Immature natural killer cell (primary cell): ENCODE results near the gene FAM171A2. TPM values are rescaled to one million over a fixed set of nuclear protein-coding genes. Genes with fewer than 3 reads are reported as not detected.

Source experiments
- DNase-seq, 3 donors: peaks; one replicate each; pipeline ENCODE4 v3.0.0; 2022; ENCODE audit warnings: mixed read lengths in 1 of 3
- H3K27ac Mint-ChIP-seq, 6 donors: one replicate each; pipeline ENCODE4 v1.8.0; 2020; ENCODE audit warnings: mixed read lengths in 6 of 6, mild to moderate bottlenecking in 5 of 6, inconsistent platforms in 4 of 6, moderate library complexity in 3 of 6
- H3K27me3 Mint-ChIP-seq, 3 donors: one replicate each; pipeline ENCODE4 v1.8.0; 2020 to 2021; ENCODE audit warnings: low read depth in 3 of 3, mild to moderate bottlenecking in 3 of 3, mixed read lengths in 3 of 3, moderate library complexity in 3 of 3, inconsistent platforms in 1 of 3
- H3K36me3 Mint-ChIP-seq, 3 donors: one replicate each; pipeline ENCODE4 v1.8.0; 2020; ENCODE audit warnings: mixed read lengths in 3 of 3, inconsistent platforms in 2 of 3, mild to moderate bottlenecking in 2 of 3
- H3K4me1 Mint-ChIP-seq, 2 donors: one replicate each; pipeline ENCODE4 v1.8.0; 2020; ENCODE audit warnings: inconsistent platforms in 2 of 2, mild to moderate bottlenecking in 2 of 2, mixed read lengths in 2 of 2, moderate library complexity in 1 of 2
- H3K4me3 Mint-ChIP-seq, 5 donors: one replicate each; pipeline ENCODE4 v1.8.0; 2020; ENCODE audit warnings: mild to moderate bottlenecking in 5 of 5, mixed read lengths in 5 of 5, inconsistent platforms in 3 of 5, moderate library complexity in 3 of 5
- H3K9me3 Mint-ChIP-seq, 6 donors: one replicate each; pipeline ENCODE4 v1.8.0; 2020; ENCODE audit warnings: mild to moderate bottlenecking in 6 of 6, mixed read lengths in 6 of 6, inconsistent platforms in 4 of 6, moderate library complexity in 3 of 6
- polyA plus RNA-seq, 3 donors: library from polyadenylated mRNA; unstranded; fragments of 300-500 nt; fragmentation: Illumina TruSeq; gene quantifications; one replicate each; pipeline ENCODE4 v1.2.3, GENCODE V29; 2021

FAM171A2 gene
- polyA plus RNA-seq, 3 donors from 2014 or later, result 0.07 TPM; not detected in 2

DNA sequence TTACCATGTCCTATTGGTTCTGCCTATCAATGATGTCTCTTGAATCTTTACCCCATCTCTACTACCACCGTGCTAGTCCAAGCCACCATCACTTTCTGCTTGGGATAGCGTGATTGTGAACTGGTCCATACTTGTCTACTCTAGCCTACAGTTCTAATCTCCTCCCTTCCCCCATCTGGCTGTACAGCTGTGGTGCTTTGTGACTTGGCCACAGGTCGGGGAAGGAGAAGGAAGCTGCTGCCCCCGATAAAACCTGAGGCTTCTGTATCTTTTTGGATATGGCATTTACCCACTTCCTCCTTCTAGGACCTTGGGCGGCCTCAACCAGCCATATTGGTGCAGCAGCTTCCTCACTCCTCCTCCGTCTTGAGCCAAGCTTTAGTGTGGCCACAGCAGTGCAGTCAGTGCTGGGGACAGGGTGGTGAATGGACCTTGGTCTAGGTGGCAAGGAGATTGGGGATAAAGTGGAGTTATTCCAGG lies 26.1 kb upstream of the FAM171A2 start:
- Mint-ChIP-seq H3K4me3 (peak overlapping the region in 3 of 5 donors; percentile 11 to 34 (median 32)), H3K27ac (no peak overlapping the region), H3K27me3 (peaks cover 3 to 11% (median 6%) of the 10 kb centered on the region in 3 donors), H3K36me3 (no peaks in the 10 kb centered on the region), H3K9me3 (no peaks in the 10 kb centered on the region), H3K4me1 (peaks cover 26 to 29% of the 10 kb centered on the region in 2 donors)
- DNase-seq, result no peak

DNA sequence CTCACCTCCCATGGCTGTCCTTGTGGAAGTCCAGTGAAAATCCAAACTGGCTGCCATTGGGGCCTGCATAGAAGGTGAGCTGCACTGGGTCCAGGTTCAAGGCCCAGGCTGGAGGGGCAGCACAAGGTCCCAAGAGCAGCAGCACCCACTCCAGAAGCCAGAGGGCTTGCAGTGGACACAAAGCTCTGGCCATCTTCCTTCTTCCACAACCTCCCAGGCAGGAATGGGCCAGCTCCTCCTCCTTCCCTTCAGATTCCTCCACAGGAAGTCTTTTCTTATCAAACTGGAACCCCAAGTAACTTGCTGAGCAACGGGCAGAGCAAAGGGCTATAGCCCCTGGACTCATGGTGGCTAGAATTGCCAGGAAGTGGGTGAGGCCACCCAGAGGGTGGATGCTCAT lies 25.6 kb upstream of the FAM171A2 start, which contains the start of gene ITGA2B:
TSS of gene ITGA2B (minus strand) at position 369 of the 400 bp plus-strand sequence. CDS start at position 193, 176 bp downstream.
- no peaks in the 10 kb centered on the region for H3K9me3 Mint-ChIP-seq
- peaks cover 26 to 30% of the 10 kb centered on the region in 2 donors for H3K4me1 Mint-ChIP-seq
- peak within 1 kb of the TSS in 3 of 5 donors; percentile 11 to 34 (median 32) for H3K4me3 Mint-ChIP-seq
- no peak for DNase-seq
- H3K27me3 Mint-ChIP-seq, result peaks cover 3 to 11% (median 6%) of the 10 kb centered on the region in 3 donors
- peak within 1 kb of the TSS in 1 of 6 donors; percentile 30 for H3K27ac Mint-ChIP-seq
- H3K36me3 Mint-ChIP-seq, result no peaks in the 10 kb centered on the region

GRCh38 chr17:44387804-44388203 lies 24.2 kb upstream of the FAM171A2 start:
- no peak for DNase-seq
- Mint-ChIP-seq H3K27me3 (peaks cover 3 to 11% (median 8%) of the 10 kb centered on the region in 3 donors), H3K4me1 (peaks cover 26 to 29% of the 10 kb centered on the region in 2 donors), H3K36me3 (no peaks in the 10 kb centered on the region), H3K4me3 (peak overlapping the region in 1 of 5 donors; percentile 38), H3K27ac (no peak overlapping the region), H3K9me3 (no peaks in the 10 kb centered on the region)

GRCh38 chr17:44386182-44386525 lies 22.5 kb upstream of the FAM171A2 start:
- H3K36me3 Mint-ChIP-seq, result no peaks in the 10 kb centered on the region
- H3K9me3 Mint-ChIP-seq, result no peaks in the 10 kb centered on the region
- H3K4me3 Mint-ChIP-seq, result peak overlapping the region; percentile 73 to 84 (median 83)
- H3K4me1 Mint-ChIP-seq, result peaks cover 26 to 29% of the 10 kb centered on the region in 2 donors
- H3K27me3 Mint-ChIP-seq, result peaks cover 3 to 12% (median 12%) of the 10 kb centered on the region in 3 donors
- H3K27ac Mint-ChIP-seq, result peak overlapping the region in 4 of 6 donors; percentile 35 to 61 (median 58)
- no peak for DNase-seq

GRCh38 chr17:44385287-44386181 lies 21.9 kb upstream of the FAM171A2 start:
- Mint-ChIP-seq H3K4me3 (peak overlapping the region; percentile 73 to 84 (median 83)), H3K36me3 (no peaks in the 10 kb centered on the region), H3K9me3 (no peaks in the 10 kb centered on the region), H3K27me3 (peaks cover 3 to 12% (median 12%) of the 10 kb centered on the region in 3 donors), H3K4me1 (peaks cover 26 to 29% of the 10 kb centered on the region in 2 donors), H3K27ac (peak overlapping the region in 4 of 6 donors; percentile 17 to 61 (median 26))
- peak; percentile 78 to 81 (median 81) for DNase-seq

GRCh38 chr17:44384823-44385286 lies 21.2 kb upstream of the FAM171A2 start:
- no peaks in the 10 kb centered on the region for H3K36me3 Mint-ChIP-seq
- peaks cover 3 to 12% (median 8%) of the 10 kb centered on the region in 3 donors for H3K27me3 Mint-ChIP-seq
- no peaks in the 10 kb centered on the region for H3K9me3 Mint-ChIP-seq
- H3K4me1 Mint-ChIP-seq, result peaks cover 21 to 25% of the 10 kb centered on the region in 2 donors
- peak overlapping the region; percentile 73 to 84 (median 83) for H3K4me3 Mint-ChIP-seq
- DNase-seq, result no peak
- peak overlapping the region in 1 of 6 donors; percentile 78 for H3K27ac Mint-ChIP-seq

DNA sequence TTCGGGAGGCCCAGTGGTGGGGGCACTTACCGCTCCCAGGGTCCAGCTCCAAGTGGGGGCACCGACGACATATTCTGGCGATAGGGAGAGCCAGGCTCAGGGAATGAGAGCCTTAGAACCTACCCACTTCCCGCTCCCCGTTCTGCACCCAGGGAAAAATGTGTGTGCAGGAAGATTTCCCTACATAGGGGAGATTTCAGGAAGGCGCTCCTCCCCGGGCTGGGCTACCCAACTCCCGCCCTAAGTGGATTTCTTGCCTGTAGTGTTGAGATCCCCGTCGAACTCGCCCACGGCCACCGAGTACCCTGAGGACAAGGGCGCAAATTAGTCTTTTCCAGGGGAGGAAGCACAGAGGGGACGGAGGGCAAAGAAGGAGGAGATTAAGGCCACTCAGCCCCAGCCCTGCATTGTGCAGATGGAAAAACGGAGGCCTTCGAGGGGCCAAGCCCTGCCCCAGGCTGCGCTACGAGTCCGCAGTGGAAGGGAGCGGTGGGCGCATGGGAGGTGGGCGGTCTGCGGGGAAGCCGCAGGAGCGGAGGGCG lies 20.7 kb upstream of the FAM171A2 start:
- Mint-ChIP-seq H3K36me3 (no peaks in the 10 kb centered on the region), H3K9me3 (no peaks in the 10 kb centered on the region), H3K4me1 (peaks cover 16 to 20% of the 10 kb centered on the region in 2 donors), H3K27ac (peak overlapping the region in 1 of 6 donors; percentile 45), H3K4me3 (peak overlapping the region; percentile 52 to 84 (median 83)), H3K27me3 (peaks cover 3 to 10% (median 8%) of the 10 kb centered on the region in 3 donors)
- no peak for DNase-seq

- no peak for DNase-seq
- no peaks in the 10 kb centered on the region for H3K36me3 Mint-ChIP-seq
- peaks cover 3 to 9% (median 8%) of the 10 kb centered on the region in 3 donors for H3K27me3 Mint-ChIP-seq
- peak overlapping the region in 2 of 5 donors; percentile 24 to 41 for H3K4me3 Mint-ChIP-seq
- H3K27ac Mint-ChIP-seq, result no peak overlapping the region
- H3K4me1 Mint-ChIP-seq, result peaks cover 11 to 16% of the 10 kb centered on the region in 2 donors
- H3K9me3 Mint-ChIP-seq, result no peaks in the 10 kb centered on the region
Measured at GRCh38 chr17:44383861-44384260, 20.2 kb upstream of the FAM171A2 start.

- DNase-seq, result no peak
- Mint-ChIP-seq H3K9me3 (no peaks in the 10 kb centered on the region), H3K36me3 (no peaks in the 10 kb centered on the region), H3K27me3 (peaks cover 3 to 11% (median 9%) of the 10 kb centered on the region in 3 donors), H3K27ac (no peak overlapping the region), H3K4me1 (peaks cover 11 to 15% of the 10 kb centered on the region in 2 donors), H3K4me3 (peak overlapping the region in 1 of 5 donors; percentile 41)
Measured at GRCh38 chr17:44383363-44383762, 19.7 kb upstream of the FAM171A2 start.

DNA sequence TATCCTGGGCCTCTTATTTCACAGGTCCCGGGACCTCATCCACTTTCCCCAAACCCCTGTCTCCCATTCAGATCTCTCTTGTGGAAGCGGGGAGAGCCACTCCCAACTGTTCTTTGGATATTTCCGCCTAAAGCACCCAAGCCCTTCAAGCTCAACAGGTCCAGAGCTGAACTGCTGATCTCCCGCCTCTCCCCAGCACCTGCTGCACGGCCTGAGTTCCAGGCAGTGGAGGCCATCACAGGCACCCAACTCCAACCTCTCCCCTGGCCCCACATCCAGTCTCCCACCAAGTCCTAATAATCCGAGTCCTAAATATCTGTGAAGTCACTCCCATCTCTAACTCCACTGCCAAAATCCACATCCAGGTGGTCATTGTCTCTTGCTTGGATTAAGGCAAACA lies 19.3 kb upstream of the FAM171A2 start:
- Mint-ChIP-seq H3K4me1 (peaks cover 11 to 14% of the 10 kb centered on the region in 2 donors), H3K4me3 (no peak overlapping the region), H3K9me3 (no peaks in the 10 kb centered on the region), H3K27ac (no peak overlapping the region), H3K27me3 (peaks cover 3 to 11% (median 9%) of the 10 kb centered on the region in 3 donors), H3K36me3 (no peaks in the 10 kb centered on the region)
- DNase-seq, result no peak

DNA sequence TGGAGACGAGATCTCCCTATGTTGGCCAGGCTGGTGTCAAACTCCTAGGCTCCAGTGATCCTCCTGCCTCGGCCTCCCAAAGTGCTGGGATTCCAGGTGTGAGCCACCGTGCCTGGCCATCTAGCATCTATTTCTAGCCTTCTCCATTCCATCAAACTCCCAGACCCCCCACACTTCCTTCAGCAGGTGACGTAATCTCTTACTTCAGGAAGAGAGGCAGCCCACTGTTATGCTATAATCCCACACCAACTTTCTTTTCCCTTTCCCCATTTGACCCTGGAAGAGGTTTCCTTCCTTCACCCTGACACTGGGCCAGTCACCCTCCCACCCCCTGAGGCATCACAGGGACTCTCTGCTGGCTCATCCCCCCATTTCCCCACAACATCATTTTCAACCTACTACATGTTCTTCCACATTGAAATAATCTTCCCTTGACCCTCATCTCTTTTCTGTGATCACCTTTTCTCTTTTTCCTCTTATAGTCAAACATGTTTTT lies 18.2 kb upstream of the FAM171A2 start:
- no peak for DNase-seq
- peak overlapping the region in 2 of 6 donors; percentile 8 to 48 for H3K27ac Mint-ChIP-seq
- H3K4me1 Mint-ChIP-seq, result peaks cover 11 to 12% of the 10 kb centered on the region in 2 donors
- H3K27me3 Mint-ChIP-seq, result peaks cover 3 to 13% (median 7%) of the 10 kb centered on the region in 3 donors
- H3K4me3 Mint-ChIP-seq, result no peak overlapping the region
- H3K9me3 Mint-ChIP-seq, result no peaks in the 10 kb centered on the region
- no peaks in the 10 kb centered on the region for H3K36me3 Mint-ChIP-seq

DNA sequence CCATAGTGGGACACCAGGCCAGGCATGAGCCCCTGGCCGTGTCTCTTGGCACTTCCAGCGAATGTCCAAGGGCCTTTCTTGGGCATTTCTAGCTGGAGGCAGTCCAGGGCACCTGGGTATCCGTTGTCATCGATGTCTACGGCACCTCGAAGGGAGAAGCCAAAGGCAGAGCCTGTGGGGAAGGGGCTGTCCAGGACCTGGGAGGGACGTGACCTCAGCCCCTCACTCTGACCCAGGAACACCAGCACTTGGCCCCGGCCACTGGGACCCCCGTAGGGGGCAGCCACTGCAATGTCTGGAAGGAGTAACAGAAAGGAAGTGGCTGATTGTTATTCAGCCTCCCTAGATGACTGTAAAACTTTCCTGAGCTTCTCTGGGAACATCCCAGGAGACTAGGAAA lies 17.1 kb upstream of the FAM171A2 start:
- Mint-ChIP-seq H3K4me3 (no peak overlapping the region), H3K36me3 (no peaks in the 10 kb centered on the region), H3K4me1 (peaks cover 3 to 5% of the 10 kb centered on the region in 2 donors), H3K27me3 (peaks cover 3 to 10% (median 4%) of the 10 kb centered on the region in 3 donors), H3K27ac (no peak overlapping the region), H3K9me3 (no peaks in the 10 kb centered on the region)
- no peak for DNase-seq

DNA sequence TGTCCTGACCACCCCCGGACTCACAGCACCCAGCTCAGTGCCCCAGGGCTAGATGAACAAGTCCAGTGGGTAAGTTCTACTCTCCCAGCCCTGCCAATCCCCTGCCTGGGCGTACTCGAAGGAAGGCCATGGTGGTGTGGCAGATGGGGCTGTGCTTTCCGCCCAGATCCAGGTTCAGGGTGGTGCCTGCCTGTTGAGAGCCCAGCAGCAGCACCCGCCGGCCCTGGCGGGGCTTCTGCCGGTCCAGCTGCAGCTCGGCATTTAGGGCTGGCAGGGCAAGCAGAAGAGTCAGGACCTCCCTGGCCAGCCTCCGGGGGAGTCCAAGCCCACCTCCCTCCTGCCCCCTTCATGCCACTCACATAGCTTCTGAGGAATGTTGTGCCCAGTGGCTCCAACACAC lies 16.2 kb upstream of the FAM171A2 start:
- Mint-ChIP-seq H3K4me1 (peaks cover 0 to 3% of the 10 kb centered on the region in 2 donors), H3K36me3 (no peaks in the 10 kb centered on the region), H3K9me3 (no peaks in the 10 kb centered on the region), H3K27me3 (peaks cover under 1 to 10% (median 4%) of the 10 kb centered on the region in 3 donors), H3K4me3 (no peak overlapping the region), H3K27ac (no peak overlapping the region)
- no peak for DNase-seq
